K562 (cell line): ENCODE measurements around the gene SMYD1. TPM values are rescaled to one million over a fixed set of nuclear protein-coding genes. Genes with fewer than 3 reads are reported as not detected.
A peak's percentile ranks its signal among the peaks of the same experiment; 100 is the strongest.

Experiments
- ATAC-seq: fragments of 200-7000 bp; cut with Tn5 transposase; 3 replicates; pipeline ENCODE4 v1.9.1; 2020; ENCODE audit warnings: moderate library complexity
- BruUV-seq: library from RNA; stranded (reverse); fragments of 400-500 nt; replicated peaks from 2 replicates; lab custom pipeline; 2021; lab: Mats Ljungman, UMichigan
- CTCF ChIA-PET: fragments of 300-600 bp; formaldehyde crosslinking; extraction: SDS; loops from one replicate; lab custom pipeline; 2021; ENCODE audit warnings: low intra/inter-chr PET ratio; lab: Yijun Ruan, JAX
- POLR2A ChIA-PET: fragments of 300-600, 350-650 bp; sonication (Branson Sonifier 250); formaldehyde crosslinking; extraction: SDS; loops from one replicate; lab custom pipeline; 2021; ENCODE audit warnings: antibody characterized with exemption, inconsistent platforms; lab: Yijun Ruan, JAX
- DNase-seq, 4 experiments: peaks; one replicate each; pipeline versions ENCODE4 v3.0.0 to v3.0.0-alpha.2; 2011 to 2018; ENCODE audit warnings: low spot score in 3 of 4, mixed read lengths in 3 of 4; ENCODE audit errors: extremely low read depth in 1 of 4
- FAIRE-seq: peaks from 2 replicates; lab custom pipeline; 2011; peaks lifted over from hg19 to GRCh38; lab: Jason Lieb, UNC
- H2AFZ ChIP-seq: 2 replicates; pipeline ENCODE4 v1.6.0; 2011; ENCODE audit warnings: low read depth, low read length, control low read depth, inconsistent platforms
- H3K27ac ChIP-seq: fragments of 200-600 bp; 3 replicates; pipeline ENCODE4 v1.8.0; 2011; ENCODE audit warnings: low read depth, mild to moderate bottlenecking, control low read depth, inconsistent platforms, low read length, moderate library complexity, mixed read lengths; ENCODE audit errors: extremely low read depth
- H3K27me3 ChIP-seq, 2 experiments: fragments of 300-600 bp in 1 of 2; 2 replicates in 1 of 2; 3 replicates in 1 of 2; pipeline versions ENCODE4 v1.6.0 to v1.8.0; 2011; ENCODE audit warnings: inconsistent platforms in 2 of 2, low read length in 2 of 2, mild to moderate bottlenecking in 1 of 2, mixed read lengths in 1 of 2, moderate library complexity in 1 of 2; ENCODE audit not compliant: control insufficient read depth in 2 of 2, insufficient read depth in 2 of 2
- H3K36me3 ChIP-seq: fragments of 300-600 bp; 3 replicates; pipeline ENCODE4 v1.8.0; 2011; ENCODE audit warnings: mild to moderate bottlenecking, low read length, inconsistent platforms; ENCODE audit not compliant: control insufficient read depth, insufficient read depth
- H3K4me1 ChIP-seq, 2 experiments: fragments of 200-600 bp in 1 of 2; replicated peaks in 1 of 2; 2 replicates in 1 of 2; 3 replicates in 1 of 2; pipeline versions ENCODE4 v1.5.1 to v1.8.0; 2011; ENCODE audit warnings: inconsistent platforms in 2 of 2, low read length in 2 of 2, mild to moderate bottlenecking in 1 of 2, mixed read lengths in 1 of 2, moderate library complexity in 1 of 2; ENCODE audit not compliant: control insufficient read depth in 2 of 2, insufficient read depth in 2 of 2
- H3K4me2 ChIP-seq: 2 replicates; pipeline ENCODE4 v1.6.1; 2011; ENCODE audit warnings: low read length, control low read depth, inconsistent platforms, mixed read lengths; ENCODE audit not compliant: insufficient read depth
- H3K4me3 ChIP-seq: fragments of 200-600 bp; sonication (generic), shearing (Covaris generic); 2 replicates; pipeline ENCODE4 v1.5.1; 2016; ENCODE audit warnings: control low read depth, inconsistent platforms
- H3K79me2 ChIP-seq: fragments of 200-600 bp; 3 replicates; pipeline ENCODE4 v1.8.0; 2011; ENCODE audit warnings: low read length, inconsistent platforms; ENCODE audit not compliant: control insufficient read depth, insufficient read depth
- H3K9ac ChIP-seq, 2 experiments: 2 replicates each; pipeline versions ENCODE4 v1.6.0 to v1.6.1; 2011; ENCODE audit warnings: low read depth in 2 of 2, low read length in 2 of 2, control low read depth in 1 of 2, inconsistent platforms in 1 of 2, mild to moderate bottlenecking in 1 of 2, mixed read lengths in 1 of 2; ENCODE audit not compliant: insufficient read depth in 1 of 2
- H3K9me1 ChIP-seq: one replicate; pipeline ENCODE4 v1.6.0; 2011; ENCODE audit warnings: inconsistent platforms, mild to moderate bottlenecking, low read length, moderate library complexity; ENCODE audit not compliant: control insufficient read depth, insufficient read depth
- H3K9me3 ChIP-seq: replicated peaks from 2 replicates; pipeline ENCODE4 v1.5.1; 2011; ENCODE audit warnings: low read depth, low read length, inconsistent platforms; ENCODE audit not compliant: control insufficient read depth, insufficient read depth
- H4K20me1 ChIP-seq: replicated peaks from 2 replicates; pipeline ENCODE4 v1.6.1; 2011; ENCODE audit warnings: low read length, inconsistent platforms, mixed read lengths; ENCODE audit not compliant: control insufficient read depth, insufficient read depth
- CBFA2T2 ChIP-seq: fragments of 450-650 bp; conservative IDR thresholded peaks from 2 replicates; pipeline ENCODE4 v1.6.1; 2017; ENCODE audit warnings: mild to moderate bottlenecking
- CBFA2T3 ChIP-seq: fragments of 450-650 bp; IDR thresholded peaks from 2 replicates; pipeline ENCODE4 v1.6.1; 2017
- CEBPG ChIP-seq, 3 experiments: fragments of 200-800 bp in 1 of 3; sonication (Bioruptor generic) in 1 of 3; sonication (generic) in 1 of 3; formaldehyde crosslinking in 1 of 3; IDR thresholded peaks in 2 of 3; conservative IDR thresholded peaks in 1 of 3; 2 replicates each; pipeline versions ENCODE4 v1.6.1 to v1.8.0; 2016 to 2022; ENCODE audit warnings: missing compliant biosample characterization in 2 of 3, missing genetic modification characterization in 2 of 3, mild to moderate bottlenecking in 1 of 3, missing genetic modification reagents in 1 of 3
- EGR1 ChIP-seq: fragments of 450-650 bp; conservative IDR thresholded peaks from 2 replicates; pipeline ENCODE4 v1.6.1; 2017; ENCODE audit warnings: mild to moderate bottlenecking
- FOXA3 ChIP-seq, 2 experiments: fragments of 450-650 bp in 1 of 2; sonication (generic) in 1 of 2; formaldehyde crosslinking; IDR thresholded peaks in 1 of 2; conservative IDR thresholded peaks in 1 of 2; 2 replicates each; pipeline versions ENCODE4 v1.4.0 to v1.8.0; 2020 to 2022; ENCODE audit warnings: mild to moderate bottlenecking in 2 of 2, missing genetic modification reagents in 1 of 2
- HMGN3 ChIP-seq: IDR thresholded peaks from 2 replicates; pipeline ENCODE4 v1.6.1; 2011; ENCODE audit warnings: borderline replicate concordance, low read depth, mild to moderate bottlenecking, mixed read lengths, low read length; ENCODE audit not compliant: insufficient read length; ENCODE audit errors: extremely low read depth
- KLF10 ChIP-seq: fragments of 250-450 bp; sonication (Bioruptor Pico); IDR thresholded peaks from 2 replicates; pipeline ENCODE4 v1.6.1; 2021; ENCODE audit warnings: matching md5 sums
- POLR2AphosphoS2 ChIP-seq: IDR thresholded peaks from 2 replicates; pipeline ENCODE4 v1.6.1; 2012; ENCODE audit warnings: low read length, improper control_type of control experiment
- PTTG1 ChIP-seq: fragments of 450-650 bp; IDR thresholded peaks from 2 replicates; pipeline ENCODE4 v1.6.1; 2016; ENCODE audit warnings: low read depth, mild to moderate bottlenecking, missing genetic modification characterization, missing compliant biosample characterization
- RBM25 ChIP-seq: fragments of 200-400 bp; formaldehyde crosslinking; IDR thresholded peaks from 2 replicates; pipeline ENCODE4 v1.6.1; 2018; ENCODE audit warnings: low read length, low read depth, moderate library complexity; ENCODE audit not compliant: severe bottlenecking
- STAT5A ChIP-seq: IDR thresholded peaks from 2 replicates; pipeline ENCODE4 v1.6.1; 2012; ENCODE audit warnings: low read length, inconsistent platforms, borderline replicate concordance
- TAL1 ChIP-seq: fragments of 450-650 bp; IDR thresholded peaks from 2 replicates; pipeline ENCODE4 v1.6.1; 2016; ENCODE audit warnings: mild to moderate bottlenecking
- WGBS: fragments of 100-300 bp; shearing (Covaris generic); methylation state at CpG from one replicate; pipeline ENCODE4 v1.1.6; 2016; ENCODE audit warnings: low coverage, mixed read lengths; ENCODE audit not compliant: insufficient coverage; ENCODE audit errors: missing lambda C conversion rate; 5-methylcytosine and 5-hydroxymethylcytosine counted together
- in situ Hi-C: fragments of 300-500 bp; cut with MboI; formaldehyde crosslinking; loops from 4 replicates; pipeline ENCODE4 v1.15.0; 2018; ENCODE audit warnings: inconsistent platforms, mixed read lengths
- intact Hi-C: fragments of 100-400 bp; cut with micrococcal nuclease; formaldehyde crosslinking; loops from 2 replicates; pipeline ENCODE4 v1.14.2; 2022
- polyA plus RNA-seq, 8 experiments: library from polyadenylated mRNA; depleted of rRNA in 4 of 8; stranded (reverse) in 5 of 8; unstranded in 3 of 8; fragments of >200 nt; fragmentation: Nextera tagmentation in 2 of 8; fragmentation: Illumina TruSeq in 1 of 8; extraction: Ambion mirVana in 2 of 8; extraction: Trizol in 1 of 8; gene quantifications; 2 replicates each; pipeline versions ENCODE4 v1.2.1 to v1.2.3, GENCODE V29; 2011 to 2014; ENCODE audit warnings: inconsistent platforms in 1 of 8, missing spikeins in 1 of 8
- total RNA-seq, 7 experiments: library from RNA; depleted of rRNA in 6 of 7; stranded (reverse); fragments of >200 nt in 6 of 7; fragmentation: Illumina TruSeq in 2 of 7; extraction: Trizol in 2 of 7; gene quantifications; 2 replicates each; pipeline versions ENCODE4 v1.2.1 to v1.2.3, GENCODE V29; 2011 to 2021; ENCODE audit warnings: low replicate concordance in 1 of 7

Gene SMYD1
- total and polyA plus RNA-seq, 9 of the 15 experiments (the other 6 are each of a cell fraction or from before 2014, with no cell fraction given) = not detected

DNA sequence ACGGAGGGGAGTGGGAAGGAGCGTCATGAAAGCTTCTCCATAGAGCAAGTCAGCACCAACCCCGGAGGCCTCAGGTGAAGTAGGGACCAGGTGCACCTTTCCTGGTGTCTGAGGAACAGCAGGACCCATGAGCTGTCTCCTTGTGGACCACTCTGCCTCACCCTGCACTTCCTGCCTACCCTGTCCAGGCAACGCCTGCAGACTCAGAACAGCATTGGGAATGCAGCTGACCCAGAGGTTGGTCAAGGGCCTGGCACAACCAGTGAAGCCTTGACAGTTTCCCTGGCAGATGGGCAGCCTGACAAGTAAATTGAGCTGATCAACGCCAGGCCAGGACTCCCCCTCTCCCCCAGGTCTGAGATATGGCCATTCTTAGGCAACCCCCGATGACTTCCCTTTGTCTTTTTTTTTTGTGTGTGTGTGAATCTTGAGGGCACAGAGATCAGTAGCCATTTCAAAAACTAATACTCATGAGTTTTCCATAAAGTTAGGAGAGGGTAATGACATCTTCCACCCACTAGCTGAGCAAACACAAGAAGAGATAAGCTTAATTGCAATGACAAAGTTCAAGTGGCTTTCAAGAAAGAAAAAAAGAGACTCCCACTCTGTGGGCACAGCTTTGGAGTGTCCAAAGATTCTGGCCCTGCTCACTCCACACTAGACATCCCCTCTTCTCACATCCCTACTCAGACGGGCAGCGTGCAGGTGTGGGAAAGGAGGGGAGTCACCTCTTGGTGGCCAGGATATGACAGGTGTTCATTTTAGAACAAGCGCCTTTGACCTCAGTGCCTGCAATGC is 63.8 kb downstream of the SMYD1 start:
- CTCF ChIA-PET = no interaction called here

DNA sequence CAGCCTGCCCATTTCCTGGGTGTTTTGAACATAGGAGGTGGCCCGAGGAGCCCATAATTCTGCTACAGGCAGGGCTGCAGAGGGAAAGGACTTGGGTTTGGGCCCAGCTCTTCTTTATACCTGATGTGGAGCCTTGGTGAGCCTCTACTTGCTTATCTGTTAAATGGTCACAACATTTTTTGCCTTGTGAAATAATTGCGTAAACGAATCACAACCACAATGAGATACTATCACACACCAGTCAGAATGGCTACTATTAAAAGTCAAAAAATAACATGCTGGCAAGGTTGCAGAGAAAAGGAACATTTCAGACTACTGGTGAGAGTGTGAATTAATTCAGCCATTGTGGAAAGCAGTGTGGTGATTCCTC is 64.4 kb downstream of the SMYD1 start:
- Histone ChIP-seq H3K27me3 (peaks cover 11 to 47% of the 10 kb centered on the region in 2 experiments; a peak in 4 of 5 replicates), H3K9ac (no peak overlapping the region), H3K36me3 (no peaks in the 10 kb centered on the region), H3K4me1 (no peaks in the 10 kb centered on the region)
- CTCF ChIA-PET = no interaction called here
- TF ChIP-seq RBM25 (peak; percentile 38), CEBPG (CRISPR knock-in tag; IDR thresholded peaks at IDR 0.05) (no peak), CEBPG (tag; conservative IDR thresholded peaks at IDR 0.05 in 1 of 2, IDR thresholded peaks at IDR 0.05 in 1 of 2) (peak in 1 of 2 experiments; percentile 34; a peak in 1 of 4 replicates), POLR2AphosphoS2 (no peak), STAT5A (no peak)
- TF ChIP-seq, all 486 proteins: peak for 2
- Histone ChIP-seq H3K27ac (no peak overlapping the region), H3K79me2 (no peaks in the 10 kb centered on the region), H3K9me3 (no peaks in the 10 kb centered on the region), H4K20me1 (no peaks in the 10 kb centered on the region), H3K4me2 (no peak overlapping the region), H3K4me3 (no peak overlapping the region), H2AFZ (no peak overlapping the region), H3K9me1 (no peaks in the 10 kb centered on the region)
- intact Hi-C loops = no loop called here
- WGBS = 0% methylated on average over 3 of the region's 3 CpGs
- FAIRE-seq (no peak), ATAC-seq (no peak), DNase-seq (no peak)
- in situ Hi-C loops = no loop called here
- no TSS peak for BruUV-seq
- POLR2A ChIA-PET = no interaction called here

More for the DNA sequence above, 63.8 kb downstream of the SMYD1 start:
- ATAC-seq (no peak), DNase-seq (no peak), FAIRE-seq (no peak)
- Histone ChIP-seq H3K9me3 (no peaks in the 10 kb centered on the region), H3K27ac (no peak overlapping the region), H3K4me3 (no peak overlapping the region), H3K4me2 (no peak overlapping the region), H3K9ac (no peak overlapping the region), H3K4me1 (no peaks in the 10 kb centered on the region), H2AFZ (no peak overlapping the region), H3K36me3 (no peaks in the 10 kb centered on the region), H3K27me3 (peaks cover 16 to 48% of the 10 kb centered on the region in 2 experiments; a peak in 4 of 5 replicates), H4K20me1 (no peaks in the 10 kb centered on the region; the same call in 1 of the 2 replicates), H3K79me2 (no peaks in the 10 kb centered on the region), H3K9me1 (no peaks in the 10 kb centered on the region)
- 2% methylated on average over 9 of the region's 9 CpGs for WGBS
- intact Hi-C loops (no loop called here), in situ Hi-C loops (no loop called here)
- TF ChIP-seq TAL1 (peak; percentile 13; the same call in 1 of the 2 replicates), PTTG1 (tag) (no peak), FOXA3 (CRISPR knock-in tag; conservative IDR thresholded peaks at IDR 0.05 in 1 of 2, IDR thresholded peaks at IDR 0.05 in 1 of 2) (peak in 1 of 2 experiments; percentile 79; a peak in 2 of 4 replicates), EGR1 (0 out of 2 replicates have a peak, but pooled peaks have one; percentile 24), HMGN3 (no peak), CBFA2T3 (peak; percentile 32), CBFA2T2 (0 out of 2 replicates have a peak, but pooled peaks have one; percentile 2), KLF10 (CRISPR knock-in tag) (no peak)
- BruUV-seq = no TSS peak
- POLR2A ChIA-PET = interaction anchor here (1.0 kb wide), 1 partner anchor 9 kb away, joined by 3 read pairs; no protein-coding TSS in a partner anchor
